DND-41 (cell line): Measurements from ENCODE around the gene SLC10A3.

Source experiments
- EZH2 ChIP-seq: IDR thresholded peaks from 3 replicates; pipeline ENCODE4 v1.6.1; 2012; ENCODE audit warnings: borderline replicate concordance, low read depth, mild to moderate bottlenecking, moderate library complexity, low read length, inconsistent platforms; ENCODE audit not compliant: severe bottlenecking
- TF ChIP-seq, protein P1 (sequence below): IDR thresholded peaks from 2 replicates; pipeline ENCODE4 v1.5.1; 2012; ENCODE audit warnings: borderline replicate concordance, low read length, moderate library complexity, mild to moderate bottlenecking; ENCODE audit not compliant: poor library complexity, severe bottlenecking; ENCODE audit errors: extremely low read depth

- TF ChIP-seq, protein P1, sequence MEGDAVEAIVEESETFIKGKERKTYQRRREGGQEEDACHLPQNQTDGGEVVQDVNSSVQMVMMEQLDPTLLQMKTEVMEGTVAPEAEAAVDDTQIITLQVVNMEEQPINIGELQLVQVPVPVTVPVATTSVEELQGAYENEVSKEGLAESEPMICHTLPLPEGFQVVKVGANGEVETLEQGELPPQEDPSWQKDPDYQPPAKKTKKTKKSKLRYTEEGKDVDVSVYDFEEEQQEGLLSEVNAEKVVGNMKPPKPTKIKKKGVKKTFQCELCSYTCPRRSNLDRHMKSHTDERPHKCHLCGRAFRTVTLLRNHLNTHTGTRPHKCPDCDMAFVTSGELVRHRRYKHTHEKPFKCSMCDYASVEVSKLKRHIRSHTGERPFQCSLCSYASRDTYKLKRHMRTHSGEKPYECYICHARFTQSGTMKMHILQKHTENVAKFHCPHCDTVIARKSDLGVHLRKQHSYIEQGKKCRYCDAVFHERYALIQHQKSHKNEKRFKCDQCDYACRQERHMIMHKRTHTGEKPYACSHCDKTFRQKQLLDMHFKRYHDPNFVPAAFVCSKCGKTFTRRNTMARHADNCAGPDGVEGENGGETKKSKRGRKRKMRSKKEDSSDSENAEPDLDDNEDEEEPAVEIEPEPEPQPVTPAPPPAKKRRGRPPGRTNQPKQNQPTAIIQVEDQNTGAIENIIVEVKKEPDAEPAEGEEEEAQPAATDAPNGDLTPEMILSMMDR = no peak
- TF ChIP-seq EZH2 = no peak
Measured at GRCh38 chrX:154449618-154450017, 40.8 kb downstream of the SLC10A3 start.
